ENCODE results near the gene RBKS. TPM values are rescaled to one million over a fixed set of nuclear protein-coding genes. Genes with fewer than 3 reads are reported as not detected.

The RBKS gene
- total RNA-seq, 1 donor from 2014 or later, result 0.79 TPM

GRCh38 chr2:27803046-27803445 is 87.1 kb downstream of the RBKS start:
- DNase-seq (ENCODE audit: low read depth, low spot score), result no peak
- no peaks in the 10 kb centered on the region for H3K27me3 Mint-ChIP-seq (ENCODE audit: low read depth)
- H3K36me3 Mint-ChIP-seq (ENCODE audit: low read depth), result no peaks in the 10 kb centered on the region
- no peaks in the 10 kb centered on the region for H3K9me3 Mint-ChIP-seq
- no peak for TF ChIP-seq CTCF (conservative IDR thresholded peaks at IDR 0.05)
- no peak overlapping the region for H3K27ac Mint-ChIP-seq (ENCODE audit: unreplicated experiment)
- no peak overlapping the region for H3K4me3 Mint-ChIP-seq
- peaks cover 8% of the 10 kb centered on the region for H3K4me1 Mint-ChIP-seq

GRCh38 chr2:27802547-27802946 is 87.6 kb downstream of the RBKS start:
- H3K4me1 Mint-ChIP-seq, result peaks cover 8% of the 10 kb centered on the region
- no peaks in the 10 kb centered on the region for H3K36me3 Mint-ChIP-seq (ENCODE audit: low read depth)
- no peak overlapping the region for H3K27ac Mint-ChIP-seq (ENCODE audit: unreplicated experiment)

GRCh38 chr2:27800856-27801255 is 89.3 kb downstream of the RBKS start:
- TF ChIP-seq CTCF (conservative IDR thresholded peaks at IDR 0.05), result no peak
- H3K36me3 Mint-ChIP-seq (ENCODE audit: low read depth), result no peaks in the 10 kb centered on the region
- H3K4me3 Mint-ChIP-seq, result no peak overlapping the region
- no peak overlapping the region for H3K27ac Mint-ChIP-seq (ENCODE audit: unreplicated experiment)
- no peaks in the 10 kb centered on the region for H3K9me3 Mint-ChIP-seq
- H3K4me1 Mint-ChIP-seq, result peaks cover 10% of the 10 kb centered on the region
- H3K27me3 Mint-ChIP-seq (ENCODE audit: low read depth), result no peaks in the 10 kb centered on the region
- no peak for DNase-seq (ENCODE audit: low read depth, low spot score)

More at GRCh38 chr2:27802547-27802946, 87.6 kb downstream of the RBKS start:
- Mint-ChIP-seq H3K27me3 (ENCODE audit: low read depth) (no peaks in the 10 kb centered on the region), H3K4me3 (no peak overlapping the region), H3K9me3 (no peaks in the 10 kb centered on the region)
- DNase-seq (ENCODE audit: low read depth, low spot score), result no peak
- TF ChIP-seq CTCF (conservative IDR thresholded peaks at IDR 0.05), result no peak

- no peaks in the 10 kb centered on the region for H3K9me3 Mint-ChIP-seq
- H3K27me3 Mint-ChIP-seq (ENCODE audit: low read depth), result no peaks in the 10 kb centered on the region
- H3K27ac Mint-ChIP-seq (ENCODE audit: unreplicated experiment), result no peak overlapping the region
Measured at GRCh38 chr2:27799646-27800010, 90.6 kb downstream of the RBKS start.

GRCh38 chr2:27798948-27799645 is 91.1 kb downstream of the RBKS start:
- H3K9me3 Mint-ChIP-seq, result no peaks in the 10 kb centered on the region
- DNase-seq (ENCODE audit: low read depth, low spot score), result no peak
- H3K27ac Mint-ChIP-seq (ENCODE audit: unreplicated experiment), result no peak overlapping the region
- no peak for TF ChIP-seq CTCF (conservative IDR thresholded peaks at IDR 0.05)
- H3K36me3 Mint-ChIP-seq (ENCODE audit: low read depth), result no peaks in the 10 kb centered on the region
- H3K4me3 Mint-ChIP-seq, result no peak overlapping the region
- H3K27me3 Mint-ChIP-seq (ENCODE audit: low read depth), result no peaks in the 10 kb centered on the region
- peaks cover 21% of the 10 kb centered on the region for H3K4me1 Mint-ChIP-seq

More at GRCh38 chr2:27799646-27800010, 90.6 kb downstream of the RBKS start:
- no peak overlapping the region for H3K4me3 Mint-ChIP-seq
- peaks cover 21% of the 10 kb centered on the region for H3K4me1 Mint-ChIP-seq
- no peak for DNase-seq (ENCODE audit: low read depth, low spot score)
- no peaks in the 10 kb centered on the region for H3K36me3 Mint-ChIP-seq (ENCODE audit: low read depth)
- TF ChIP-seq CTCF (conservative IDR thresholded peaks at IDR 0.05), result no peak

Data from neural crest cell (in vitro differentiated cells).